Thyroid gland (tissue), 4 donors: ENCODE results near the gene PRKD1.

ENCODE experiments used
- POLR2A ChIP-seq, 2 donors: fragments of 450-650 bp; IDR thresholded peaks; one replicate each; pipeline ENCODE4 v1.6.1; 2017; ENCODE audit warnings: antibody characterized with exemption in 2 of 2, mild to moderate bottlenecking in 2 of 2, moderate library complexity in 1 of 2
- TF ChIP-seq, protein P1 (sequence below), 6 experiments: fragments of 200-600 bp in 3 of 6; fragments of 450-650 bp in 3 of 6; sonication (generic) in 3 of 6; IDR thresholded peaks; one replicate each; pipeline ENCODE4 v1.5.1; 2016 to 2019; ENCODE audit warnings: antibody characterized with exemption in 6 of 6, mild to moderate bottlenecking in 2 of 6, inconsistent platforms in 1 of 6, moderate library complexity in 1 of 6

GRCh38 chr14:29712601-29713000 is 215.0 kb downstream of the PRKD1 start:
- TF ChIP-seq POLR2A (IDR thresholded peaks at IDR 0.05), result no peak
- TF ChIP-seq, protein P1, sequence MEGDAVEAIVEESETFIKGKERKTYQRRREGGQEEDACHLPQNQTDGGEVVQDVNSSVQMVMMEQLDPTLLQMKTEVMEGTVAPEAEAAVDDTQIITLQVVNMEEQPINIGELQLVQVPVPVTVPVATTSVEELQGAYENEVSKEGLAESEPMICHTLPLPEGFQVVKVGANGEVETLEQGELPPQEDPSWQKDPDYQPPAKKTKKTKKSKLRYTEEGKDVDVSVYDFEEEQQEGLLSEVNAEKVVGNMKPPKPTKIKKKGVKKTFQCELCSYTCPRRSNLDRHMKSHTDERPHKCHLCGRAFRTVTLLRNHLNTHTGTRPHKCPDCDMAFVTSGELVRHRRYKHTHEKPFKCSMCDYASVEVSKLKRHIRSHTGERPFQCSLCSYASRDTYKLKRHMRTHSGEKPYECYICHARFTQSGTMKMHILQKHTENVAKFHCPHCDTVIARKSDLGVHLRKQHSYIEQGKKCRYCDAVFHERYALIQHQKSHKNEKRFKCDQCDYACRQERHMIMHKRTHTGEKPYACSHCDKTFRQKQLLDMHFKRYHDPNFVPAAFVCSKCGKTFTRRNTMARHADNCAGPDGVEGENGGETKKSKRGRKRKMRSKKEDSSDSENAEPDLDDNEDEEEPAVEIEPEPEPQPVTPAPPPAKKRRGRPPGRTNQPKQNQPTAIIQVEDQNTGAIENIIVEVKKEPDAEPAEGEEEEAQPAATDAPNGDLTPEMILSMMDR (IDR thresholded peaks at IDR 0.05), result no peak
